GM19238 (cell line): ENCODE measurements around the gene B3GNT5.

Experiments used
- DNase-seq: peaks from one replicate; pipeline ENCODE4 v3.0.0; 2011; ENCODE audit warnings: low spot score; ENCODE audit not compliant: insufficient read length

B3GNT5 gene

DNA sequence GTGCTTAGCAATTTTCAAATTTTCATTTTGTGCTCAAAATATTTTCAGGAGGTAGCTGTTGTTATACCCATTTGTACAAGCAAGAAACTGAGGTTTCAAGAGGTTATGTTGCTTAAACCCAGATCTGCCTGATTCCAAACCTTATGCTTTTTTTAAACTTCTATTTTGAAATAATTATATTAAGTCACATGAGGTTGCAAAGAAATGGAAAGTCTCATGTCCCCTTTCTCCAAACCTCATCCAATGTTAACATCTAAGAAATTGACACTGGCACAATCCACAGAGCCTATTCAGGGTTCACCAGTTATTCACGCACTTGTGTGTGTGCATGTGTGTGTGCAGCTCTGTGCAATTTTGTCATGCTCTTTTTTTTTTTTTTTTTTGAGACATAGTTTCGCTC, 35.1 kb downstream of the B3GNT5 start:
- no peak for DNase-seq

GRCh38 chr3:183290216-183290615, 37.2 kb downstream of the B3GNT5 start:
- no peak for DNase-seq

DNA sequence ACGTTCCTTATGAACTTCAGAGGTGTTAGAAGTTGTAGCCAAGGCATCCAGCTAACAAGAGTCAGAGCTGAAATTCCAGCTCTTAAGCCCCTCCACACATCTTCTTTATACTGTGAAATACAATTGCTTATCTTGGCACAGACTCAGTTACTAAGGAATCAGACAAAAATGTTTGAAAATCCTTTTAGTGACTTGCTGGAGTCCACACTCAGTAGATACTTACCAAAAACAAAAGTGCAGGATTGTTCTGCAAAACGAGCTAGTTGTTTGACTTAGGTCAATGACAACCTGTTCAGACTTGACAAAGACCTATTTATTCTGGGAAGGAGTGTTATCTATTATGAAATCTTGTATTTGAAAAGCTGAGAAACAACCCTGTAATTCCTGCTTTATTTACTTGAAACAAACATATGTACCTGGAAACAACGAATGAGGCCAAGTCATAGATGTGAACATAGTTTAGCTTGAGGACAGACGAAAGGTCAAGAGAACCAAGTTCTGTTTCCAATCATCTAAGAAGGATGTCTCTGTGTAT, 38.5 kb downstream of the B3GNT5 start:
- DNase-seq = no peak

- no peak for DNase-seq
Measured at GRCh38 chr3:183293966-183294365, 40.9 kb downstream of the B3GNT5 start.

DNA sequence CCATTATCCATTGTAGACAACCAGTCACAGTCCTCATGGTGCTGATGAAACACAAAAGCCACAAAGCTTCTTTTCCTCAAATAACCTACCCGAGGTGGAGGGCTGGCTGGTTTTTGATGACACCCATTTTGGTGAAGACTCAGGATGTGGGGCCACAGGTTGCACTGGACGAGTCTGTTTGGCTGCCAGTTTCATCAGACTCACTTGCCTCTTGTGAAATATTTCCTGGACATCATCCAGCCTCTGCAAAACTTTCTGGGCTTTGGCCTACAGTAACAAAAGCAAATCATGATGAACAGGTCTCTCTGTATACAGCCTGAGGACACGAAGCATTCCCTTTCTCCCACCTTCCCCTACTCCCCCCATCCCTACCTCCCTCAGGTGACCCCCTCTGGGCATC, 42.2 kb downstream of the B3GNT5 start:
- DNase-seq = no peak

GRCh38 chr3:183296944-183297343, 43.9 kb downstream of the B3GNT5 start:
- DNase-seq = no peak

DNA sequence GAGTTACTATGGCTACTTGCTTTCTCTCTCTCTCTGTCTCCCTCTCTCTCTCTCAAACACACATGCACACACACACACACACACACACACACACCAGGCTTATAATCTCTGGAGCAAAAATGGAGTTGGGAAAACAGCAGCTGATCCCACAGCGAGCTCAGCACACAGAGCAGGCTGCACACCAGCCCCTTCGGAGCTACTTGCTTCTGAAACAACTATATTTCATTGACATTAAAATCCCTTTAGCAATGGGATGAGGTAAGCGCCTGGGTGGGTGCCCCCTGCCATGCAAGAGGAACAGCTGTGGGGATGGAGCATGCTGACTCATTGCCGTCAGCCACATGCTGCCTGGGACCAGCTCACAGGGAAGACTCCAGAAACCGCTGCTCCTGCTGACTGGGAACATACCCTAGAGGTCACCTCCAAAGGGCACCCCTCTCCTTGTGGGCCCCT, 45.7 kb downstream of the B3GNT5 start:
- no peak for DNase-seq

DNA sequence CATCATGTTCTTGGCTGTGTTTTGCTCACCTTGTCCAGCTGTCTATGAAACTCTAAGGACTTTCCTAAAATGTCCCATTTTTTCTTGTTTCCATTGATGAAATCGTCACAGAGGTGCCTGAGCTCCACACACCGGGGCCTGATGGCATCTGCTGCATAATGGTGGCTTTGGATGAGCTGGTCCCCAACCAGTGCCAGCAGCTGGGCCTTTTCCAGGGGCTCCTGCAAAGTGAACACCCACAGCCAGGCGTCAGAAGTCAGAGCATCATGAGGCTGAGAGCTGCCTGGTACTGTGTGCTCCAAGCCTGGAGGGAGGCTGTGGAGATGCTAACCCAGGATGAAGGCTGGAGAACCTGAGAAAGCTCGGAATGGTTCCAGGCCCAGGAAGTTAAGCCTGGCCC, 46.9 kb downstream of the B3GNT5 start:
- no peak for DNase-seq

GRCh38 chr3:183300996-183301562, 48.0 kb downstream of the B3GNT5 start:
- DNase-seq = no peak

DNA sequence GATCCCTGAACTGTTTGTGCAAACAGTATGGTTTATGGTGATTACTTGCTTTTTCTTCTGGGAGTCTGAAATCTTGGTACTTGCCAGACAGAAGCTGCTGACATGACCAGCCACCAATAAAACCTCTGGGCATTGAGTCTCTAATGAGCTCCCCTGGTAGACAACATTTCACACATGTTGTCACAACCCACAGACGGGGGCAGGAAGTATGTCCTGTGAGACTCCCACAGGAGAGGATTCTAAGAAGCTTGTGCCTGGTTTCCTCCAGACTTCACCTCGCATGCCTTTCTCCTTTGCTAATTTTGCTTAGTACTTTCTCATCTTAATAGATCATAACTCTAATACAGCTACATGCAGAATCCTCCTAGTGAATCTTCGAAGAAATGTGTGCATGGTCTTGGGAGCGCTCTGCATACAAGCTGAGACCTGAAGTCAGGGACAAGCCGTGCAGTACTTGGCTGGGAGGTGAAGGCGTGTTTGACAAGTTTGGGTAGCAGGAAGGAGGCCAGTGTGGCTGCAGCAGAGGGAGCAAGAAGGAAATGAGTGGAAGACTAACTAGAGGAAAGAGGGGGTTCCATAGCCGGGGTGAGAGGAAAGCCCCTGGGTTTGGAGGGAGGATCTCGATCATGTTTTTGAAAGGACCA, 49.0 kb downstream of the B3GNT5 start:
- no peak for DNase-seq

DNA sequence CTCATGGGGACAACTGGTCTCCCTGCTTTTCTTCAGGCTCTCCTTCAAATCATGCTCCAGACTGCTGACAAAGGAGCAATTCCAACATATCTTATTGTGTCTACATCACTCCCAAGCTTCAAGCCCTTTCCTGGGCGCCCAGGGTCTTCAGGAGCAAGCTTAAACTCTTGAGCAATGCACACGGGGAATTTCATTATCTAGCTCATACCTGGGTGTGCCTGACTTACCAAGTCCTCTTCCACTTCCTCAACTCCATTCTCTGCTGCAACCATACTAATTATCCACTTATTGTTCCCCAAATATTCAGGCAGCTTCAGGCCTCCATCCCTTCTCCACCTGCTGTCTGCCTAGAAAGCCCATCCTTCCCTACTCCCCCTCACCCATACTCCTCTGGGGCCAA, 50.6 kb downstream of the B3GNT5 start:
- no peak for DNase-seq

DNA sequence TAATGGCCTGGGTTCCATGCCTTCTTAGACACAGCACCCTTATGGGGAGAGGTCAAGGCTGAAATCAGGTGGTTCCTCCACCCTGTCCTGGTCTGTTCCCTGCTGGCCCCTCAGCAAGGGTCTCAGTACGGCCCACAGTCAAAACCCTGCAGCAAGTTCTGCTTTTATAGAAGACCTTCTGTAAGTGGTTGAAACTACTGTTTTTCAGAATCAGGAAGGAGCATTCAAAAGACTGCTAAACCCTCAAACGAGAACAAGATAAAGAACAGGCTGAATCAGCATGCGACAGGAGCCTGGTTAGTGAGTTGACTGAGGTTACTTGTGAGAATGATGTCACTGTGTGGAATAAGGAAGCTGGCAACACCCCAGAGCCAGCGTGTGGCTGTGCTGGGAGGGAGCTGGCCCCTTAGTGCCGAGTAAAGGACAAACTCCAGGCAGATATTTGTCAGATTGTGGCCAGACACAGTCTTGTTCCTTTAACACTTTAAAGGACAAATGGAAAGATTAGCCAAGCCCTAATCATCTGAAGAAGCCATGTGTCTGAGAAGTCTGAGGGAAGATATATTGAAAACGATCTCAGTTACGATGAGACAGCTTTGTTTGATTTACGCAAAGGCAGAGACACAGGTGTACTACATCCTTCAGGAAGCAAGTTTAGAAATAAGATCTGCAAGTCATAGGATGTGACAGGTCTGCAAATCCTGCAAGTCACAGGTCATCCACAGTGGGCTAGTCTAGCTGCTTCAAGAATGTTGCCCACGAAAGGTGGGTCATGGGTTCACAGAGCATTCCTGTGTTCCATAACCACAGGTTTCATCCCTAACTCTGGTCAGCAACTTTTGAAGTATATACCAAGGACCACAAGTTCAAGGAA, 54.0 kb downstream of the B3GNT5 start:
- no peak for DNase-seq

DNA sequence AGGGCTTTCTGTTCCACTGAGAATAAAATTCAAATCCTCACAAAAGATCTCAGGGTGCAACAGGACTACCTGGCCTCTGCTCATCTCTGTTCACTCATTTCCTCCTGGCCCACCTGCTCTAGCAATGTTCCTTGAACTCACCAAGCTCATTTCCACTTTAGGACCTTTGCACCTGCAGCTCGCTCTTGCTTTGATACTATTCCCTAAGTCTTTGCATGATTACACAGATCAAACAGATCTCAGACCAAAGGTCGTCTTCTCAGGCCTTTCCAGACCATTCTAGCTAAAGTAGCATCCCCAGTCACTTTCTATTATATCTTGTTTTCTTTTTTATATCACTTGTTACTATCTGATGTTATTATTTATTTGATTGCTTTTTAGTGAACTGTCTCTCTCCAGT, 54.7 kb downstream of the B3GNT5 start:
- no peak for DNase-seq

- DNase-seq = no peak
Measured at GRCh38 chr3:183308751-183309150, 55.7 kb downstream of the B3GNT5 start.

GRCh38 chr3:183309276-183309675, 56.2 kb downstream of the B3GNT5 start:
- no peak for DNase-seq

DNA sequence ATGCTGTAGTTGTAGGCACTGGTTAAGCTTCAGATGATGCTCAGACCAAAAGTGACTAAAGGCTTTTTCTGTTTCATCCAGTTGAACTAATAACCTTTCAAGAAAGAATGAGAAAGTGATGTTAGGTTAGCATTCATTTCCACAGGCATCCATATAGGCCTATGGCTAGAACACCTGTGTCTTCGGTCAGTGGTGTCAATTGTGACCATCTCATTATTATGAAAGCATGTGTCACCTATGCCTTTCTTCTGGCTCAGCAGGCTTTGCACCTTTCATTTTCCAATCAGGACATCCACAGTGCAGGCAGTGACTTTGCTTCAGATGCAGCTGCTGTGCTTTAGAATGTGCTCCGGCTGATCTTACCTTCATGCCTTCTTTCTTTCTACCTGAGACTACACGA, 57.9 kb downstream of the B3GNT5 start:
- DNase-seq = no peak

DNA sequence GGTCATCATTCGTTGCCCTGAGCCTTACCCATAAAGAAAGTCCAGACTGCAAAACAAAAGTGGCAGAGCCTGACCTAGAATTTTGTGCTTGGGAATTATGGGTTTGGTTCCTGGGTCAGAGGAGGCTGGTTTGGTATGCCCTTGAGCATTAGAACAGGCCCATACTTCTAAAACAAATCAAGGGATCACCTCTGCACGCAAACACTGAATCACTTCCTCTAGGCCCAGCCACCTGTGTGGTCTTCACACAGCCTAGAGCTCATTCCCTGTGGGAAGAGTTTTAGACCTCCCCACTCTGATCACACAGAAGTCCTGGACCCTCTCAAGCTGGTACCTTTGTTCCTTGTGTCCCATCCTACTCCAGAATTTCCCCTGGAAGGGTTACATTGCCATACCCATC, 59.4 kb downstream of the B3GNT5 start:
- no peak for DNase-seq

DNA sequence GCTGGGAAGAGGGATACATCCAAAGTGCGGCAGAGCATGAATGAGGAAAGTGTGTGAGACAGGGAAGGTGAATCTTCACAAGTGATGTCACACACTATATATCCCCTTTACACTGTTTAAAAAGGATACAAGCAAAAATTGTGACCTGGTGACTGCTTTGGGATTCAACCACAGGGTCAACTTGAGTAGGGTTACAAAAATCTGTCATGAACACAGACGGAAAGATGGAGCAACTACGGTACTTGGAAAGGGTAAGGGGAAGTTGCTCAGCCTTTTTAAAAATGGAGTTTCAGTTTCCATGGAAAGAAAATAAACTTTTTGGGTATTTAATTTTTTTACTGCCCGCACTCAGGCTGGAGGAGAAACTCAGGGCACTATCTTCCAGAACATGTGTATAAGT, 60.3 kb downstream of the B3GNT5 start:
- DNase-seq = no peak

DNA sequence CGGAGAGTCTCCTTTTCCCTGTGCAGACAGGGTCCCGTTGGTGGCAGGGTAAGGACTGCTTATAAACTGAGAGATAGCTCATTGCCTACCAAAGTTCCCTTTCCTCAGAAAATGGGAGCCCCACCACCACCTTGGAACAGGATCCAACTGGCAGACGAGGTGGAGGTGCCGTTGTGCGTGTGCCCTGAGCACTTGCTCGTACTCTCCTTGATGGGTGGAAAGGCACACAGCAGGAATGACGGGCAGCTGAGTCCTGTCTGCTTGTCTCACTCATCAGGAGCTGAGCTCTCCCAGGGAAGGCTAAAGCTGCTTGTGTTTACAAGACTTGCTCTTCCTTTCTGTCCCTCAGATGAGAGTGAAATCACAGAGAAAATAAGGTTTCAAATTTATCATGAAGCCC, 60.7 kb downstream of the B3GNT5 start:
- no peak for DNase-seq

DNA sequence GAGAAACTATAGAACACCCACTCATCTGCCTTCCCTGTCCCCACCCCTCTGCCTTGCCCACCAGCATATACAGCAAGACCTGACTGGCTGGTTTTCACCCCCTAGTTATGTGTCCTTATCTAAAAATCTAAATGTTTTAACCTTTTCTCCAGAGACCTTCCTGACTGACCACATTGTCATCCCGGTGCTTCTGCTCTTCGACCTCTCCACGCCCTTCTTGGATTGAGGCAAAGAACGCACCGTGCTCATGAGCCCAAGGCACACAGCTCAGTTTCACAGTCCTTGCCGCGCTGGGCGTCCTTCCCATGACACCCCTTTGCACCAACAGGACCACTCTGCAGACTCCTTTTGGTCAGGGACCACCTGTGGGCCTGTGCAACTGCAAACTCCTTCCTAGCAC, 62.7 kb downstream of the B3GNT5 start:
- DNase-seq = no peak

GRCh38 chr3:183317271-183317670, 64.2 kb downstream of the B3GNT5 start:
- DNase-seq = no peak
